NCI-H2171 (cell line): Measurements from ENCODE around the gene RND3.

Source experiments
- DNase-seq: peaks from one replicate; lab custom pipeline; 2025; lab: John Stamatoyannopoulos, UW

The RND3 gene

GRCh38 chr2:150441784-150442183, 45.7 kb downstream of the RND3 start:
- DNase-seq: peak; percentile 46

GRCh38 chr2:150441226-150441625, 46.2 kb downstream of the RND3 start:
- DNase-seq: no peak

- no peak for DNase-seq
Observed at GRCh38 chr2:150438654-150439053, 48.8 kb downstream of the RND3 start.

DNA sequence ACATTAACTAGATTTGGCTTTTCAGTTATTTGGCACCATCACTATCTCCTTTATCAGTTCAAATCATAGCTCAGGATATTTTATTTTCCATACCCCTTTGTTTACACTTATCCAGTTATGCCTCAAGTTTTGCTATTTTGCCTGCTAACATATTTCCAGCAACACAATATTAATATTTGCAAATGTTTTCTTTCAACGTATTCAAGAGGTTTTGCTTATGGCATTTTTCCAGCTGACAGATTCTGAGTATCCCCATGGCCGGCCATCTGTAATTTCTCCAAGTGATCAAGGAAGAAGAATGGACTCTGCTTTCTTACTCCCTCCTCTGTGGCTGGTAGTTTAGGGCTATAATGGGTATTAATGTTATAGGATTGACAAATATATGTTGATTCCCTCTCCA, 49.4 kb downstream of the RND3 start:
- no peak for DNase-seq

DNA sequence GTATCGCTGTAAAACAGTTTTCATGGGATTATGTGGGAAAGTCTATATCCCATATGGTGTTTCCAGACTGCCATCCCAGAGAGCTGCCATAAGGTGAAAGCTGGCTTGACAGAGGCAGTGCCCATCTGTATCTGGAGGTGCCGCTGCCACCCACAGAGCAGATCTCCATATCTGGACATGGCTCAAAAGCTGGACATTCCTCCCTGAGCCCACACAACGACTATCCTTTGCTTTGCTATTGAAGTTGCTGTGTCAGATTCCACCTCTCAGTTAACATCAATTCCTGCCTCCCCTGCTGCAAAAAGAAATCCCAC, 55.2 kb downstream of the RND3 start:
- DNase-seq: no peak

- DNase-seq: no peak
Observed at GRCh38 chr2:150431561-150432311, 55.7 kb downstream of the RND3 start.

DNA sequence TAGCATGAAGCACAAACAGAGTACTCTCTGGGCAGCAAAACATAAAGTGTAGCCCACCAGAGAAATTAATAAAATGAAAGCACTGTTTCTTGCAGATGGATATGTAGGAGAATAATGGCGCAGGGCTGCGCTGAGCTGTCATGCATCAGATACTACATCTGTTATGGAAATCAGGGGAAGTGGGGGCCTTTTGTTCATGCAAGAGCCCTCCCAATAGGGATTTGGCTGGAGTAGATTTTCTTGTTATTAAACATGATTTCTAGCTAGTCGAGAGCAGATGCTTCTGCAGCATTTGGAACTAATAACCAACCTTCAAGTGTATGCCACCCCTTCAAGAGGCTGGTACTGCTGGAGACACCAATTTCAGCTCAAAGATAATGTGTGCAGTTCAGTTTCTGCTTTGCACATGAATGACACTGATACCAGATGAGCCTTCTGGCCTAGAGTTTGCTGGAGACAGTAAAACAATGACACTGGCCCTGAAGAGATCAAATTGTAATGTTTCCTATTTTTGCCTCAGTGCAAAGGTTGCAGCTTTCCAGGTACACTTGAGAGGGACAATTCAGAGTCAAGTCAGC, 58.0 kb downstream of the RND3 start:
- DNase-seq: peak; percentile 42

DNA sequence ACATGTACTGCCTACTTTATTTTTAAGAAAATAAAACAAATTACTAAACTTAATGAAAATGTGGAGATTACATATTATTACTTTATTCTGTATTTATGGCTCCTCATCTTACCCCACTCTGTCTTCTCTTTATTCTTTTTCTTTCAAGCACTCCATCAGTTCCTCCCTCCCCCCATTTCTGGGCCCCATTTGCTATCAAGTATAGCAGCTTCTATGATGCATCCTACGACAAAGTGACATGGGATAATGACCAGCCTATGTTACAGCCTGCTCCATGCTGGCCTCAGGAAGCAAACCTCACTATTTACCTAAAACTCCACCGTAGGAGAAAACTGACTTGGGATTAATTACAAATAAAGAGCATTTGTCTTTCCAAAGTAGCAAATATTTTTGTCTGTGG, 58.8 kb downstream of the RND3 start:
- DNase-seq: no peak

GRCh38 chr2:150427298-150427697, 60.2 kb downstream of the RND3 start:
- DNase-seq: no peak

DNA sequence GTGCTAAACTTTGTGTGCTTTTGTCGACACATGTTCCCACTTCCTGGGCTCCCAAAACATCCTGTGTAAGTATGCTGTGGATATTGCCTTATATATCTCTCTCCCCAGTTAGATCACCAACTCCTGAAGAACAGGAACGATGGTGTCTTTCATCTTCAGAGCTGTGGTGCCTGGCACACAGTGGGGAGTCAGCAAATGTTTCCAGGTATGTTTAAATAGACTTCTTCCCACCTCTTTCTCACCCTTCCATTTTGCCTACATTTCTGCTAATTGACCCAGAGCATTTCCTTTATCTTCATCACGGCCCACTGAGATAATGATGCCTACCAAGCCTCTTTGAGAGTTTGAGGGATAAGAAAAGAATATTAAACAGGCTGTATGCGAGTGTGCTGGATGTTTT, 60.7 kb downstream of the RND3 start:
- no peak for DNase-seq

DNA sequence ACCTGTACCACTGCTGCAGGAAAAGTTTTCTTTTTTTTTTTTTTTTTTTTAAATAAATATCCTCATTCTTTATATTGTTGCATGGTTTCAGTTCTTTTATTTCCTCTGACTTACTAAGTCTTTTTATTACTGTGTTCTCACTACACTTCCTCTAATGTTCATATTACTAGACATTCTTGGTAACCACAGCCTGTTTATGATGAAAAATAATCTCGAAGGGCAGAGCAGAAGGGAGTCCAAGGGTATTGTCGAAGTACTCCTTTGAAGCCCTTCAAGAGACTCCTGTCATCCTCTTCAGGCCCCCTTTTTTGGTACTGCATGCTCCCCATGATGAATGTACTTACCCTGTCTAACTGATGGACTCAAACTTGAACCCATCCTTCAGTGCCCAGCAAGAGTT, 61.2 kb downstream of the RND3 start:
- no peak for DNase-seq

DNA sequence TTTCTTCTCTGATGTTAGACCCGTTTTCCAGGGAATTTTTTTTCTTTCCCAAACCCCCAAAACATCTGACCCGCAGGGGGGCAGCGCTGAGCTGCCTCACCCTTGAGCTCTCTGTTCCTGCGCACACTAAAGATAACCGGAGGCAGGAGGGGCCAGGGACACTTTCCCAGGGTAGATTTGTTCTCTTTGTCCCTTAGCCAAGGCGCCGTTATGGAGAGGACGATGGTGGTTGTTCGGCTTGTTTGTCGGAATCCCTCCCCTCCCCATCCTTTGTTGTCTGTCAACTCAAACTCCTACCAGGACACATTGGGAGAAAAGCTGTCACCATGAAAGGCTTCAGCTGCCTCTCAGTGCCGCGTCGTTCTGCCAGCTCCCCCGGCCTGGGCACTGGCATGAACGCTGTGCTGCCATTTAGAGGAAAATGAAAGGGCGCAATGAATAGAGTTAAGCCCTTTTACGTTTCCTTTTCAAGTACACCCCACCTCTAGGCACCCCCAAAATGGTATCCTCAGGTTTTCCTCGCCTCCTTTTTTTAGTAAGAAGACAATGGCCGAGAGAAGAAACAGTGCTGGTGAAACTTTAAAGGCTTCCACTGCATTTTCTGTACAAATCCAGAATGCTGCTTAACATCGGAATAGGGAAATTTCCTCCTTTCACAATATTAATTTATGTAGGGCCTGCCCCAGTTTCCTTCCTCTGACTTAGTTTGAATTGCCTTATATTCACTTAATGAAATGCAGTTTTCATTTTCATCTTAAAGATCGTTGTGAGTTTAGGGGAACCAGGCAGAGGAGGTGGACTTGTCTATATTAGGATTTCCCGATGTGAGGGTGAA, 62.1 kb downstream of the RND3 start:
- DNase-seq: no peak

GRCh38 chr2:150424406-150424805, 63.1 kb downstream of the RND3 start:
- DNase-seq: no peak

DNA sequence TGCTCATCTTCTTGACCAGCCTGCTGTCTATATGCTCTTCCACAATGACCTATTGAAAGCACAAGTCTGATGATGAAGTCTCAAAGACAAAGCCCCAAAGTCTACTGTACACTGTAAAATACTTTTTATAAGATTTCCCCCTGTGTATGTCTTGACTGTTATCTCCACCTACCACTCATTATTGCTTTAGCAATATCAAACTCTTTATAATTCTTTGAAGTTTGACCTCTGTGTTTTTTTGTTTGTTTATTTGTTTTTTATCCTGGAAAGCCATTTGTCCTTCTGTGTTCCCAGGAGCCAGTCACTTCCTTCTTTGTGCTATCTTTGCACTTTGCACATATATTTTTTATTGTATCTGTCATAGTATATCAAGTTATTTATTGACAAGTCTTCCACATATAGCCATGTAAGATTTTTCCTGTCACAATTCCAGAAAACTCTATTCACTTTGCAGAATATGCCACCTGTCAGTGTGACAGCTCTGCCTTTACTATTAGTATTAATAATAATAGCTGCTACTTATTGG, 66.3 kb downstream of the RND3 start:
- DNase-seq: no peak

DNA sequence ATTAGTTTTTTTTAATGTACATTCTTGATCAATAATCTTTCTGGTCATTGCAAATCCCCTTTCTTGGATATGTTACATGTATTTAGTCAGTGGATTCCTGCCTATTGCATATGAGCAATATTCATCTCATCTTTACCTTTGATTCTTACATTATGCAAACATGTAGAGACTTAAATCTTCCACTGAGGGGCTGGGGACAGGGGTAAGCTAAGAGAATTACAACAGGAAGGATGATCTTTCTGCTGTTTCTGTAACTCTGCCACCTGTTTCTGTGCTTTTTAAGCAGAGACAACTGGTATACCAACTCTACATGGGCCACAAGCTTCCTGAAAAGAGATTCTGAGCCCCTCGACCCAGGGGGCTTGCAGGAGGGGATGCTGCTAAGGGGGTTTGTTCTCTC, 68.6 kb downstream of the RND3 start:
- no peak for DNase-seq
